Upper lobe of left lung (tissue), 4 donors: Measurements from ENCODE around the gene ALDH3A1.

Experiments
- CTCF ChIP-seq, 6 experiments: fragments of 450-650 bp in 4 of 6; fragments of 200-600 bp in 2 of 6; sonication (generic) in 2 of 6; IDR thresholded peaks; one replicate each; pipeline ENCODE4 v1.5.1; 2016 to 2019; ENCODE audit warnings: antibody characterized with exemption in 6 of 6
- EP300 ChIP-seq, 4 donors: sonication (generic); formaldehyde crosslinking; IDR thresholded peaks; one replicate each; pipeline ENCODE4 v1.5.1; 2017; ENCODE audit warnings: antibody characterized with exemption in 4 of 4, control low read depth in 2 of 4
- POLR2A ChIP-seq, 4 donors: fragments of 450-650 bp; IDR thresholded peaks; one replicate each; pipeline ENCODE4 v1.5.1; 2016 to 2017; ENCODE audit warnings: antibody characterized with exemption in 4 of 4, mild to moderate bottlenecking in 2 of 4

GRCh38 chr17:19742495-19742894 is 5.6 kb downstream of the ALDH3A1 start:
- TF ChIP-seq CTCF (IDR thresholded peaks at IDR 0.05) (no peak), POLR2A (IDR thresholded peaks at IDR 0.05) (no peak), EP300 (IDR thresholded peaks at IDR 0.05) (no peak)
